NCI-H524 (cell line): ENCODE data around the gene ARL13B.
A peak's percentile ranks its signal among the peaks of the same experiment; 100 is the strongest.
"Not testable (repeated sequence)": the region's sequence is repeated elsewhere in the genome, so short reads cannot be mapped to it uniquely, and the experiment has no call there.

Experiments
- DNase-seq, 2 experiments: peaks; one replicate each; lab custom pipeline; 2025; lab: John Stamatoyannopoulos, UW

ARL13B gene

GRCh38 chr3:94001191-94001590, 21.2 kb downstream of the ARL13B start:
- no peak for DNase-seq

DNA sequence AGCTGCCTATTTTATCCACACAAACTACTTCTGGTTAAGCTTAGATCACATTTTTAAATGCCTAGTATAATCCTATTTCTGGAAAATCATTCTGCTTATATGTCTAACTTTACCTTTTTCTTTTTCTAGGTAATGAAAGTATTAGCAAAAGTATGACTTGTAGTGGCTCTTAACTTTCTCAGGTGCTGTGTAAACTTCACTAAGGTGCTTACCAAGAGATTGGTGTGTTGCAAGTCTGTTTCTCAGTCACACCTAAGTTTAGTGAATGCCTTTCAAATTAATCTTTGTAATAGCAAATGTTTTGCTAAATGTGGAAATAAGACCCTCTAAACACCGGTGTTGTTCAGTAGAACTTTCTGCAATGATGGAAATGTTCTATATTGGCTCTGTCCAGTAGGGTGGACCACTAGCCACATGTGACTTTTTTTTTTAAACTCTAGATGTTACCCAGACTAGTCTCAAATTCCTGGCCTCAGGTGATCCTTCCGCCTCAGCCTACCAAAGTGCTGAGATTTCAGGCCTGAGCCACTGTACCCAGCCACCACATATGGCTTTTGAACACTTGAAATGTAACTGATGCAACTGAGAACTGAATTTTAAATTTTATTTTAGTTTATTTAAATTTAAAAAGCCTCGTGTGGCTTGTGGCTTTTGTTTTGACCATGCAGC, 22.0 kb downstream of the ARL13B start:
- DNase-seq, result no peak

- DNase-seq, result peak in 1 of 2 experiments; percentile 57
Measured at GRCh38 chr3:94004301-94004910, 24.5 kb downstream of the ARL13B start.

- no peak for DNase-seq
Measured at GRCh38 chr3:94008253-94008652, 28.3 kb downstream of the ARL13B start.

DNA sequence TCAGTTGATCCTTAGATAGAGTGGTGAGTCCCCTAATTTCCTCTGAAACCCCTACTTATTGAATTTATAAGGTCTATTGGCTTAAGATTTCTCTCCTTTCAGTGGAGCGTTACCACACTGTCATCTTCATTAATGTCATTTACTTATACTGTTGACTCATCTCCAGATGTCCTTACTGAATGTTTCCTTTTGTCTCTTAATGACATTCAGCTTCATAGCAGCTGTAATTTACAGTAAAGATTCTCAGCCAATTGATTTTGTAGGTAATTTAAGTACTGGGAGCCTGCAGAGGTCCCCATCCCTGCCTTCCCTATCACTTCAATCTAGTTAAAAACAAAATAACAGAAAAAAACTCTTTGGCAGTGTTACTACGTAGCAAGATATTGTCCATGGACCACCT, 29.7 kb downstream of the ARL13B start:
- DNase-seq, result no peak

DNA sequence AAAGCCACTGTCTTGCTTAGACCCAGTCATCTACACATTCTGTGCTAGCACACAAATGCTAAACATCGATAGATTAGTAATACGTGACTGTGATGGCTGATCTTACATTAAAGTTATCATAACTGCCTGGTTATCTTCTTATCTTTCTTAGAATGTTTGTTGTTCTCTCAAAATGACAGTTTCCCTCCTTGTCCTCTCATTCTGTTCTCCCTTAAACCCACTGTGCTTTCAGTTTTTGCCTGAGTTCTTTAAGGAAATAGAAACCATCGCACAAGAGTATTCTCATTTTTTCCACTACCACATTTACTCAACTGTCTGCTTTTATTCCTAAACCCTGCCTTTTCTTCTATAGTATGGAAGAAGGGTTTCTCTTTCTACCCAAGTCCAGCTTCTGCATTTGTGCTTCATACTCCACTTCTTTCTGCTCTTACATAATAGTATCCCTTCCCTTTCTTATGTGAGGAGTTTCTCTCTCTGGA, 31.3 kb downstream of the ARL13B start:
- no peak for DNase-seq

DNA sequence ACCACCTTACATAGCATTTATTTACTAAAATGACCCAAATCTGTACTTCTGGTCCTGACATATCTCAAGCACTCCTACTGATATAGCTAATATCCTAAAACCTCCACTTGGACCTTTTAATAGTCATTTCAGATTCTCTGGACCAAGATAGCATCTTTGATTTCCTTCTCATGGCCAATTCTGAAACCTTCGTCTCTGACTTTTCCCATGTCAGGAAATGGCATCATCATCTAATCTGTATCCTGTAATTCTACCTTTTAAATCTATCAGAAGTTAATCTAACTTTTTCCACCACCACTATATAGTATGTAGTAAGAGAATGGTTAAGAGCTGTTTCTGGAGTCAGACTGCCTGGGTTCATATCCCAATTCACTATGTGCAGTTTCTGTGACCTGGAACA, 32.2 kb downstream of the ARL13B start:
- no peak for DNase-seq

GRCh38 chr3:94015025-94015424, 35.1 kb downstream of the ARL13B start:
- no peak for DNase-seq

DNA sequence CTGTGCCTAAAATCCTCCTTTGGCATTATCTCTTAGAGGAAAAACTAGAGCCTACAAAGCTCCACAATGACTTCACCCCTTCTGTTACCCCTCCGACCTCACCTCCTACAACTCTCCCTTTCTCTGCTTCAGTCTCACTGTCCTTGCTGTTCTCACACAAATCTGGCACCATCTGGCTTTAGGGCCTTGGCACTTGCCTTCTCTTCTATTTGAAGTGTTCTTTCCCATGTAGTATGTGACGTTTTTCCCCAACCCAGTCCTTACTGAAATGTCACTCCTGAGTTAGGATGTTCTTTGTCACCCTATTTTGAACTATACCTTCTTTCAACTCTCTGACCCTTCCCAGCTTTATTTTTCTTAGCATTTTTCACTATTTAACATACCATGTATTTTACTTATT, 39.7 kb downstream of the ARL13B start:
- DNase-seq, result peak in 1 of 2 experiments; percentile 5

- DNase-seq, result no peak
Measured at GRCh38 chr3:94020293-94020692, 40.3 kb downstream of the ARL13B start.

DNA sequence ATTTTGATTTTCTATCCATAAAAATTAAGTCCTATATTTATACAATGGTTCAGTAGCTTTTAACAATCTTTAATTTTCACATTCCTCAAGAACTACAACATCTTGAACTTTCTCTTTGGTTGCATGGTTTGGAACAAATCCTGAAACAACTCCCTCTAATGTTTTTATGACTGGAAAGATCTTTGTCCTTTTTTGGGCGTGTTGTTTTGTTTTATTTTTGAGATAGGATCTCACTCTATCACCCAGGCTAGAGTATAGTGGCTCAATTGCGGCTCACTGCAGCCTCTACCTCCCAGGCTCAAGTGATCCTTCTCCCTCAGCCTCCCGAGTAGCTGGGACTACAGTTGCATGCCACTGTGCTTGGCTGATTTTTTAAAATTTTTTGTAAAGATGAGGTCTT, 44.4 kb downstream of the ARL13B start:
- DNase-seq, result no peak

- no peak for DNase-seq
Measured at GRCh38 chr3:94026623-94027022, 46.7 kb downstream of the ARL13B start.

GRCh38 chr3:94028093-94028837, 48.3 kb downstream of the ARL13B start, which contains the start of gene STX19:
TSS of gene STX19 (minus strand) at chr3:94028597. CDS start at chr3:94015269, 13,328 bp downstream.
- DNase-seq, result no peak

DNA sequence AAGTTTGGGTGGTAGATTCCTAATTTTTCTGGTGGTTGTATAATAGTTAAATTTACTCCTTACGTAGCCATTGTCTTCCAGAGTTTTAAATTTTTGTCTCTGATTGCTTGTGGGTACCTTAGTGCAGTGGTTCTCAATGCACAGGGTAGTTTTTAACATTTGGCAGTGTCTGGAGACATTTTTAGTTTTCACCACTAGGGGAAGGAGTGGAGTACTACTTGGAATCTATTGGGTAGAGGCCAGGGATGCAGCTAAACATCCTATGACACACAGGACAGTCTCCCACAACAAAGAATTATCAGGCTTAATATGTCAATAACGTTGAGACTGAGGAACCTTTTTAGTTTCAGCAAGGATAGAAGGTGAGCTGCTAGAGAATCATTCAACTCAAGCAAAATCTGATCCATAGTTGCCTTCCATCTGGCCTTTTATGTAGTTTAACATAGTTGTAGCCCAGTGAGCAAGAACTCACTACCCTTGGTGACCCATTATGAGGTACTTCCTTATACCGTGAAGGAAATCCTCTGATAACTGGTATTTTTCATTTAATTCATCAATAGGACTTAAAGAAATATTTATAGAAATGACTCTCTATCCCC, 57.1 kb downstream of the ARL13B start:
- DNase-seq, result peak in 1 of 2 experiments; percentile 44

- DNase-seq, result no peak
Measured at GRCh38 chr3:94043285-94043684, 63.3 kb downstream of the ARL13B start.

DNA sequence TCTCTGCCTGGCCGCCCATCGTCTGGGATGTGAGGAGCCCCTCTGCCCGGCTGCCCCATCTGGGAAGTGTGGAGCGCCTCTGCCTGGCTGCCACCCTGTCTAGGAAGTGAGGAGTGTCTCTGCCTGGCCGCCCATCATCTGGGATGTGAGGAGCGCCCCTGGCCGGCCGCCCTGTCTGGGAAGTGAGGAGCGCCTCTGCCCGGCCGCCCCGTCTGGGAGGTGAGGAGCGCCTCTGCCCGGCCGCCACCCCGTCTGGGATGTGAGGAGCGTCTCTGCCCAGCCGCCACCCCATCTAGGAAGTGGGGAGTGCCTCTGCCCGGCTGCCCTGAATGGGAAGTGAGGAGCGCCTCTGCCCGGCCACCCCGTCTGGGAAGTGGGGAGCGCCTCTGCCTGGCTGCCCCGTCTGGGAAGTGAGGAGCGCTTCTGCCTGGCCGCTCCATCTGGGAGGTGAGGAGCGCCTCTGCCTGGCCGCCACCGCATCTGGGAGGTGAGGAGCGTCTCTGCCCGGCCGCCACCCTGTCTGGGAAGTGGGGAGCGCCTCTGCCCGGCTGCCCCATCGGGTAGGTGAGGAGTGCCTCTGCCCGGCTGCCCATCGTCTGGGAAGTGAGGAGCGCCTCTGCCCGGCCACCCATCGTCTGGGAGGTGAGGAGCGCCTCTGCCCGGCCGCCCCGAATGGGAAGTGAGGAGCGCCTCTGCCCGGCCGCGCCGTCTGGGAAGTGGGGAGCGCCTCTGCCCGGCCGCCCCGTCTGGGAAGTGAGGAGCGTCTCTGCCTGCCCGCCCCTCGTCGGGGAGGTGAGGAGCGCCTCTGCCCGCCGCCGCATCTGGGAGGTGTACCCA, 64.4 kb downstream of the ARL13B start:
- not testable (repeated sequence) for DNase-seq

- no peak for DNase-seq
Measured at GRCh38 chr3:94046533-94046932, 66.6 kb downstream of the ARL13B start.

- no peak for DNase-seq
Measured at GRCh38 chr3:94049267-94049666, 69.3 kb downstream of the ARL13B start.

DNA sequence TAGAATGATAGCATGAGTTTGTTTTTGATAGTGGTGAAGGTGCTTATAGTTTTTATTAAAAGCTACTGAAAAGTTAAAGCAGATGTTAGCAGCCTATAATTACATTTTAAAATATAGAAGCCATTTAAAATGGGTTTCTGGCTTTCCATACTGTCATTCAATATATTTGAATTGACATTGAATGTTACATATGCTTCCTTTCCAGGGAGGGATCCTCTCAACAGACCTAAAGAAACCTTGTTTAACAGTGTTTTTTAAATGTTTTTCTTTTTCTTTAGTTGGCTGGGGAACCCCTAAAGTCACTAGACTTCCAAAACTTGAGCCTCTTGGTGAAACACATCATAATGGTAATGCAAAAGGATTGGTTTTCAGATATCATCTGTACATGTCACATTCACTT, 70.6 kb downstream of the ARL13B start:
- DNase-seq, result no peak

DNA sequence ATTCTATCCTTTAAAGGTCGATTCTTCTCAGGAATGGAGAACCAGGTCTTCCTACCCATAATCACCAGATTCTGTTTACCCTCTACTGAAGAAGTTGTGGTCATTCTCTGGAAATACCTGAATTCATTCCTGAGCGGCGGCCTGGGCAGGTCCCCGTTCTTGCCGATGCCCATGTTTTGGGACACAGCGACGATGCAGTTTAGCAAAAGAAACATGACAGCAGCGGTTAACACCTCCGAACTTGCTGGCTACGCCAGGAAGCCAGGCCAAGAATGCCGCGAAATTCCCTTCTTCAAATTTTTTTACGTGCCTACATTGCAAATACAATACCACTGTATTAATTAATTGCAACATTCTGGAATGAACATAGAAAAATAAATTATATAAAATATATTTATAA, 81.3 kb downstream of the ARL13B start:
- no peak for DNase-seq

- DNase-seq, result peak; percentile 99 to 100
Measured at GRCh38 chr3:94062513-94063404, 82.8 kb downstream of the ARL13B start, which contains the start of the genes DHFR2 and NSUN3. TSS of gene DHFR2 (minus strand) at chr3:94062916. CDS start at chr3:94061511, 1,405 bp downstream. TSS of gene NSUN3 (plus strand) at chr3:94063061. CDS start at chr3:94063127, 66 bp downstream.
